ENCODE results near the gene PPP1R15B. TPM values are rescaled to one million over a fixed set of nuclear protein-coding genes. Genes with fewer than 3 reads are reported as not detected.

The PPP1R15B gene
- polyA plus RNA-seq, 1 donor (not counting 4 experiments of a cell fraction or from before 2014, with no cell fraction given): 19.1 TPM

DNA sequence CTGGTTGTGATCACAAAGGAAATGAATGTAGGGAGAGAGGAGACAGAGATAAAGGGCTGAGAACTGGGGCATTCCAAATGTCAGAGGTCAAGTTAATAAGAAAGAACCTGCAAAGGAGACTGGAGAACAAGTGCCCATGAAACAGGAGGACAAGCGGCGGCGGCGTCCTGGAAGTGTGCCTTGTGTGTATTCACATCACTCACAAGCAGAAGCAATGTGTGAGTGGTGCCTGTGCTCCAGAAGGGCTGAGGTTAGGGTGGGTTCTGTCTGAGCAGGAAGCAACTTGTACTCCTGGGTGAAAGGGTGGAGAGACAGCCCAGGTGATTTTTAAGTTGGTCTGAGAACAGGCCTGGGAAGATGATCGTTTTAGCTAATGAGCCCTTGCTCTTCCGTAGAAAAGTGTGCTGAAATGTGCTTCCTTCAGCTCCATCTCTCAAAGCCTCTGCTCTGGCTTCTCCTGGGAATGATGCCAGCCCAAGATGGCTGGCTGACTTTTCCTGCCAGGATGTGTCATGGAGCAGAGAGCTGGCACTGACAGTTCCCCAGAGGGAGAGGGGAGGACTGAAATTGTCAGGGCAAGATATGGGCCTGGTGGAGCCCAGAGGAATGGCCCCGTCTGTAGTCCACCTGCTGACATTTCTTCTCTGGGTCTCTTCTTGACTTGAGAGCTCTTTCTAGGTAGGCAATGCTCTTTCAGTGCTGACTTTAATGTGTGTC is 26.8 kb downstream of the PPP1R15B start:
- H3K9me3 ChIP-seq (ENCODE audit: control insufficient read depth, low read depth, low read length): no peaks in the 10 kb centered on the region
- H3K9me1 ChIP-seq (ENCODE audit: control insufficient read depth, extremely low read depth, insufficient read depth, low read length): no peaks in the 10 kb centered on the region
- no peak for TF ChIP-seq EZH2 (IDR thresholded peaks at IDR 0.05; ENCODE audit: low read length)
- TF ChIP-seq, protein P1, sequence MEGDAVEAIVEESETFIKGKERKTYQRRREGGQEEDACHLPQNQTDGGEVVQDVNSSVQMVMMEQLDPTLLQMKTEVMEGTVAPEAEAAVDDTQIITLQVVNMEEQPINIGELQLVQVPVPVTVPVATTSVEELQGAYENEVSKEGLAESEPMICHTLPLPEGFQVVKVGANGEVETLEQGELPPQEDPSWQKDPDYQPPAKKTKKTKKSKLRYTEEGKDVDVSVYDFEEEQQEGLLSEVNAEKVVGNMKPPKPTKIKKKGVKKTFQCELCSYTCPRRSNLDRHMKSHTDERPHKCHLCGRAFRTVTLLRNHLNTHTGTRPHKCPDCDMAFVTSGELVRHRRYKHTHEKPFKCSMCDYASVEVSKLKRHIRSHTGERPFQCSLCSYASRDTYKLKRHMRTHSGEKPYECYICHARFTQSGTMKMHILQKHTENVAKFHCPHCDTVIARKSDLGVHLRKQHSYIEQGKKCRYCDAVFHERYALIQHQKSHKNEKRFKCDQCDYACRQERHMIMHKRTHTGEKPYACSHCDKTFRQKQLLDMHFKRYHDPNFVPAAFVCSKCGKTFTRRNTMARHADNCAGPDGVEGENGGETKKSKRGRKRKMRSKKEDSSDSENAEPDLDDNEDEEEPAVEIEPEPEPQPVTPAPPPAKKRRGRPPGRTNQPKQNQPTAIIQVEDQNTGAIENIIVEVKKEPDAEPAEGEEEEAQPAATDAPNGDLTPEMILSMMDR (optimal IDR thresholded peaks at IDR 0.05 in 1 of 3, IDR thresholded peaks at IDR 0.05 in 1 of 3, conservative IDR thresholded peaks at IDR 0.05 in 1 of 3; ENCODE audit: extremely low read depth in 1 of 3, insufficient read depth in 2 of 3, low read length in 3 of 3): no peak
- DNase-seq (ENCODE audit: low read depth, low spot score) (no peak), FAIRE-seq (peak; percentile 56)
- H3K9ac ChIP-seq (ENCODE audit: control insufficient read depth, extremely low read depth, insufficient read depth, low read length): no peak overlapping the region
- H3K4me3 ChIP-seq (ENCODE audit: control insufficient read depth in 2 of 3, extremely low read depth in 1 of 3, insufficient read depth in 2 of 3, low read depth in 1 of 3, low read length in 3 of 3): no peak overlapping the region
- H3K36me3 ChIP-seq (ENCODE audit: control insufficient read depth in 2 of 2, extremely low read depth in 1 of 2, insufficient read depth in 2 of 2, low read length in 2 of 2): no peaks in the 10 kb centered on the region
- H4K20me1 ChIP-seq (ENCODE audit: control insufficient read depth, extremely low read depth, insufficient read depth, low read length): no peaks in the 10 kb centered on the region
- dilution Hi-C loops (cut with MboI; ENCODE audit: extremely low pct_ligation_motif_present, low sequenced_read_pairs): no loop called here
- no peak overlapping the region for H3K27ac ChIP-seq (ENCODE audit: control insufficient read depth, insufficient read depth, low read length)
- no peaks in the 10 kb centered on the region for H3K27me3 ChIP-seq (ENCODE audit: control insufficient read depth, extremely low read depth, insufficient read depth, low read length)
- H2AFZ ChIP-seq (ENCODE audit: control insufficient read depth, low read length): peak overlapping the region; percentile 79
- peak overlapping the region; percentile 49 for H3K4me2 ChIP-seq (ENCODE audit: control insufficient read depth, extremely low read depth, insufficient read depth, low read depth, low read length)
- H3K4me1 ChIP-seq (ENCODE audit: control insufficient read depth, extremely low read depth, insufficient read depth, low read length): peaks cover 16% of the 10 kb centered on the region
- no peaks in the 10 kb centered on the region for H3K79me2 ChIP-seq (ENCODE audit: control insufficient read depth, insufficient read depth, low read length)

DNA sequence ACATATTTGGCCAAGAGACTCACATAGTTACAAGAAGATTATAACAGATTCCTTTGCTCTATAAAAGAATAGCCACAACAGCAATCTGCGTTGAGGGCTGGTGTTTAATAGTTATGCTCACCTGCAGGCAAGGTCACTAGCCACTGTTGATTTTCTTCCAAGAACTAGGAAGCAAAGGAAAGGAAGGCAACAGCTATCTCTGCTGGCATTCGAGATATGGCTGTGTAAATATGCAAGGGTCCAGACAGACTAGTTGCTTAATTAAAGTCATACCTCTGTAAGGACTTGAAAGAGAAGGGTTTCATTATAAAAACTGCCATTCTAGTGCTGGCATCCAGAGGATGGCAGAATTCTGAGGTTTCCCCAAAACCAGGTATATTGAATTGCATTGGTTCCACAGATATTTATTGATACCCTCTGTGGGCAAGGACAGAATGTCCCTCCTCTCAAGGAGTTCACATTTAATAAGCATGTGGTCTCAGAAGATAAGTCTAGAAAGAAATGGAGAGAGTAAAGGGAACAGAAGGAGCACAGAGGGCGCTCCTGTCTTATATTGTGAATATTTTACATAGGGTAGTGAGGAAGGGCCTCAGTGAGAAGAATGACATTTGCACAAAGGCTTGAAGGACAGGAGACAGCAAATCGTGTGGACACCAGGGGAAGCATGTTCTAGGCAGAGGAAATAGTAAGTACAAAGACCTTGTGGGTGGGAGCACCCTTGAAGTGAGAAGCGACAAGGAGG is 28.3 kb downstream of the PPP1R15B start:
- Histone ChIP-seq H3K4me3 (ENCODE audit: control insufficient read depth in 2 of 3, extremely low read depth in 1 of 3, insufficient read depth in 2 of 3, low read depth in 1 of 3, low read length in 3 of 3) (no peak overlapping the region), H3K9me1 (ENCODE audit: control insufficient read depth, extremely low read depth, insufficient read depth, low read length) (no peaks in the 10 kb centered on the region), H3K9ac (ENCODE audit: control insufficient read depth, extremely low read depth, insufficient read depth, low read length) (no peak overlapping the region), H3K36me3 (ENCODE audit: control insufficient read depth in 2 of 2, extremely low read depth in 1 of 2, insufficient read depth in 2 of 2, low read length in 2 of 2) (no peaks in the 10 kb centered on the region), H3K4me1 (ENCODE audit: control insufficient read depth, extremely low read depth, insufficient read depth, low read length) (peaks cover 16% of the 10 kb centered on the region), H2AFZ (ENCODE audit: control insufficient read depth, low read length) (no peak overlapping the region), H3K27me3 (ENCODE audit: control insufficient read depth, extremely low read depth, insufficient read depth, low read length) (no peaks in the 10 kb centered on the region), H4K20me1 (ENCODE audit: control insufficient read depth, extremely low read depth, insufficient read depth, low read length) (no peaks in the 10 kb centered on the region), H3K79me2 (ENCODE audit: control insufficient read depth, insufficient read depth, low read length) (no peaks in the 10 kb centered on the region), H3K9me3 (ENCODE audit: control insufficient read depth, low read depth, low read length) (no peaks in the 10 kb centered on the region), H3K27ac (ENCODE audit: control insufficient read depth, insufficient read depth, low read length) (no peak overlapping the region), H3K4me2 (ENCODE audit: control insufficient read depth, extremely low read depth, insufficient read depth, low read depth, low read length) (no peak overlapping the region)
- FAIRE-seq (no peak), DNase-seq (ENCODE audit: low read depth, low spot score) (no peak)
- TF ChIP-seq, protein P1 (optimal IDR thresholded peaks at IDR 0.05 in 1 of 3, IDR thresholded peaks at IDR 0.05 in 1 of 3, conservative IDR thresholded peaks at IDR 0.05 in 1 of 3; ENCODE audit: extremely low read depth in 1 of 3, insufficient read depth in 2 of 3, low read length in 3 of 3): no peak
- TF ChIP-seq EZH2 (IDR thresholded peaks at IDR 0.05; ENCODE audit: low read length): no peak
- dilution Hi-C loops (cut with MboI; ENCODE audit: extremely low pct_ligation_motif_present, low sequenced_read_pairs): no loop called here
